Stimulated activated CD8-positive, alpha-beta memory T cell treated with anti-CD3 and anti-CD28 coated beads, Interleukin-4, amount 100 ng/mL, for 1 hour (primary cell): ENCODE results near the gene FOXN4.

Experiments used
- DNase-seq, 2 donors: peaks; one replicate each; pipeline ENCODE4 v3.0.0-alpha.2; 2020; ENCODE audit warnings: low read depth in 2 of 2, low spot score in 1 of 2

Gene FOXN4

GRCh38 chr12:109284392-109284791 lies 24.7 kb downstream of the FOXN4 start:
- no peak for DNase-seq

- no peak for DNase-seq
These were observed 27.6 kb downstream of the FOXN4 start for GRCh38 chr12:109281452-109281851.

GRCh38 chr12:109279525-109279924 lies 29.6 kb downstream of the FOXN4 start:
- DNase-seq, result no peak

GRCh38 chr12:109278912-109279311 lies 30.2 kb downstream of the FOXN4 start:
- DNase-seq, result no peak

GRCh38 chr12:109277899-109278762 lies 31.0 kb downstream of the FOXN4 start:
- DNase-seq, result no peak

GRCh38 chr12:109277255-109277898 lies 31.7 kb downstream of the FOXN4 start:
- DNase-seq, result no peak

- no peak for DNase-seq
These were observed 32.9 kb downstream of the FOXN4 start for GRCh38 chr12:109276160-109276559.

- DNase-seq, result no peak
These were observed 33.9 kb downstream of the FOXN4 start for GRCh38 chr12:109275173-109275572.

GRCh38 chr12:109274381-109274780 lies 34.7 kb downstream of the FOXN4 start:
- no peak for DNase-seq

GRCh38 chr12:109273354-109273753 lies 35.7 kb downstream of the FOXN4 start:
- no peak for DNase-seq

- DNase-seq, result no peak
These were observed 37.7 kb downstream of the FOXN4 start for GRCh38 chr12:109271418-109271817.

- DNase-seq, result no peak
These were observed 38.6 kb downstream of the FOXN4 start for GRCh38 chr12:109270494-109270893.

- DNase-seq, result no peak
These were observed 39.7 kb downstream of the FOXN4 start for GRCh38 chr12:109269428-109269827.

- DNase-seq, result no peak
These were observed 40.2 kb downstream of the FOXN4 start for GRCh38 chr12:109268896-109269295.

GRCh38 chr12:109267361-109267760 lies 41.7 kb downstream of the FOXN4 start:
- DNase-seq, result no peak

- no peak for DNase-seq
These were observed 42.8 kb downstream of the FOXN4 start for GRCh38 chr12:109266106-109266879.

- no peak for DNase-seq
These were observed 44.0 kb downstream of the FOXN4 start for GRCh38 chr12:109264943-109265650.

GRCh38 chr12:109264095-109264942 lies 44.8 kb downstream of the FOXN4 start:
- DNase-seq, result no peak

GRCh38 chr12:109263439-109263838 lies 45.6 kb downstream of the FOXN4 start:
- no peak for DNase-seq

- DNase-seq, result no peak
These were observed 47.1 kb downstream of the FOXN4 start for GRCh38 chr12:109261939-109262338.
